NCI-H82 treated with DMSO at 0.1 percent for 48 hours (cell line): ENCODE measurements around the gene ELL2.
"Not testable (repeated sequence)": the region's sequence is repeated elsewhere in the genome, so short reads cannot be mapped to it uniquely, and the experiment has no call there.

Experiments
- DNase-seq: peaks from one replicate; lab custom pipeline; 2025; ENCODE audit not compliant: unreplicated experiment; lab: John Stamatoyannopoulos, UW

ELL2 gene

DNA sequence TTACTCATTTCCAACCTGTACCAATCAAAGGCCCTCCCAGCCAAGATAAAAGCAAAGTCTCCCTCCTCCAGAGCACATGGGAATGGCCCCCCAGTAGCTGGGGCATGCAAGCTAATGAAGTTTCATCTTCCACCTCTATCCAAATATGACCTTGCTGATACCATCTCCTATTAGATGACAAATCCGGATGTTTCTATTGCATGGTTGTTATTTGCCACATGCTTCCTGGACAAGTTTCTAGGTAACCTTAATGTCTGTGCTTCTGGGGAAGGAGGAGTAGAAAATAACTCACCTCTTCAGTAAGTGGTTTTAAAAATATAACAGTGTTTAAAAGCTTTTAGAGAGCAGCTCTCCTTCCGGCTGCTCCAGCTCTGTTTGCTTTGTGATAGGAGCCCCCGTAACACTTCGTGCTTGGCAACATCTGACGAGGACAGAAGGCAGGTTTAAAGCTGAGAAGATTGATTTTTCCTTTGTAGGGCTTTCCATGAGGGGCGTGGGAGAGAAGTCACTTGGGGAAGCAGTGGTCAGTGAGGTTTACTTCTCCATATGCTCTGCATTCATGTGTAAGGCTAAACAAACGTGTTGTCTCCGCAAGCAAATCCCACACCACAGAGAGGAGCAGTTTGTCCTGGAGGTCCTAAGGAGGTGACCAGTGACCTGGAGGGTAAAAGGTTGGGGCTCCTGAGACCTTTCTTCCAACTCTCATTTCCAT, 98.8 kb downstream of the ELL2 start:
- DNase-seq: no peak

DNA sequence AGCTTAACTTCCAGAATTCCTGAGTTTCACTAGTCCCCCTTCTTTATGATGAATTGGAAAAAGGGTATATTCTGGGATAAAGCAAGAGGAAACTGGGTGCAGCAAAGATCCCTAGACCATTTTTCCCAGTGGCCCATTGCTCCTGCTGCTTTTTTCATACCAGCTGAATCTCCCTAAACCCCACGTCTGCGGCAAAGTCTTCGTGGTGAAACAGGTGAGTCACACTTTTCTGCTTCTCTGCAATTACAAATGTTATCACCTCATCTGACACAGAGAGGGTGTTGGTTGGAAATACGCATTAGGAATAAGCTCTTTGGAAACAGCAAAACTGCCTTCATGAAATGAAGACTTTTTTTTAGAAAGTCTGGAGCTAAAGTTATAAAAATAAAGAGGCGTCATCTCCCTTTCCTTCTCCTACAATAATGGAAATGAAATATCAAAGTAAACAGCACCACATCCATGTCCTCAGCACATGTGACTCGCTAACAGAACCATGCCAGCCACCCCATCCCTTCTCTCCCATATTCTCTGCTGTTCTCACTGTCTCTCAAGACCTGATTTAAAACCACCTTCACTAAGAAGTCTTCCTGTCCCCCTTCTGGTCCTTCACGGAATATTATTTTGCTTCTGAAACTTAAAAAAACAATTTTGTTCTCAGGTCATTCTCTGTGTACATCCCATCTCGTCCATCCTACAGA, 99.6 kb downstream of the ELL2 start:
- DNase-seq: no peak

DNA sequence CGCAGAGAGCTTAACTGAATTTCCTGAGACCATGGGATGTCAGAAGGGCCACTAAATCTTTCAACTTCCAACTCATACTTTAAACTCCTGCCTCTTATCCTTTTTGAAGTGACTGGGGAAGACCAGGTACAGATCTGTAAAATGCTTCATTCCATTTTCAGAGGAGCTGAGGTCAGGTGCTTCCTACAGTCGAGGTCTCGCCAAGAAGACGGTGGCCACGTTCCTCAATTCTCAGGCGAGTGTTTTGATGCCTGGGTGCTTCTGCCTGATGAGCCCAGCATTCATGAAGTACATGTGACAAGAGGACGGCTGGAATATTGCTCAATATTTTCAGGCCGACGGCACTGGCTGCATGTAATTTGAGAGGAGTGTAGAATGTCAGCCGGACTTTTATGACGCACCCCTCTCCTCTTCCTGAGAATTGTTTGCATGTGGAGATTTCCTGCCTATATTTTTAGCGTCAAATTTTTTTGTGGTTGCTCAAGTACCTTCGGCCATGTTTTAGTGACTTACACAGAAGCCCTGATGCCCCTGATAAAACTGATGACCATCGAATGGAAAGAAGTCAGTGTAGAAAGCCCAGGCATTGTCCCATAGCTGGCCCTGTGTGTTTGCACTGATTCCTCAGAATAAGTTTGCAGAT, 100.3 kb downstream of the ELL2 start:
- DNase-seq: no peak

DNA sequence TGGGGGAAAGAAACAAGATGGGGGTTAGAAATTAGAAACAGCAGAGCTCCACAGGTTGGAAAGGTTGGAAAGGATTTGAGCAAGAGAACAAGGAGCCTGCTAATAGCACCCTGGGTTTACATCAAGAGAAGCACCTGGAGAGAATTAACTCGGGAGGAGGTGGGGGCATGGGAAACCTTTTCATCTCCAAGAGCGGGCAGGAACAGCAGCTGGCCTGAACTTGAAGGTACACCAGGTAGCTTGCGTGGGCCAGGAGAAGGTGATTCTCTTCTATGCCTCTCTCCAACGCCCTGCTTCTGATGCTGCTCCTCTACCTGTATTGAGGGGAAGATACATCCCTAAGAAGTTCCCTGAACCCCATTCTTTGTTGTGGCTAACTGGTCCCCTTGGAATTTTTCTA, 102.0 kb downstream of the ELL2 start:
- no peak for DNase-seq

DNA sequence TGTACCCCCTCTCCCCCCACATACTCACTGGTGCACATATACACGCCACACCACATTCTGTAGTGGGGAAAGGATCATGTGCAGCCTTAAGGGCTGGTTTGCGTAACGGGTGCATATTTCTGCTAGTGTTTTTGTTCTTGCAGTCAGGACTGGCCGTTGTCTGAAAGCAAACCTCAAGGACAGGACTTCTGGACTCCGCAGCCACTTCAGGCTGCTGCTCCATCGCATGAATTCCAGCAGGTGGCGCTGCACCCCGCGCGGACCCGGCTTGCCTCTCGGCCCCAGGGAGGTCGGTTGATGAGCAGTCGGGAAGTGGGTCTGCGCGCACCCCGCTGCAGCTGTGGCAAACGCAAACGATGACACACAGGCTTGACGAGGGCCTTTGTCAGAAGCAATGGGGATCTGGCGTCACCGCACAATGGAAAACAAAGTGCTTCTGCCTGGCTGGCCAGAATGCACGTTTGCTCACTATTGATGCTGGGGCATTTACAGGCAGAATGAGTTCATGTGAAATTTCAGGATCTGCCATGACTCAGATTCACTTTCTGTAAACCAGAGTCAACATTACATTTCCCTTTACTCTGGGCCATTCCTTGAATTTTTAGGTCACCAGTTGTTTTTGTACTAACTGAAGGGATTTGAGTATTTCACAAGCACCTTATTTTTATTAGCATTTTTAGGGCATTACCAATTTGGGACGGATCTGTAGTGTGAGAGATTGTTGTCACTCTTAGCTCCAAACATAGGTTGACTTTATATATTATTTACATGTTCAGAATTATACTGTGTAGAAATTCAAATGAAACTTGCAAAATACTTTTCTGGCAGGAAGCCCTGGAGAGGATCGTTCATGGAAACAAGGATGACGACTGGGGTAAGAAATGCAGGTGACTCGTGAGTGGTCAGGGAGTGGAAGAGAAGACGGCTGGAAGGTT, 102.7 kb downstream of the ELL2 start:
- peak; percentile 27 for DNase-seq

DNA sequence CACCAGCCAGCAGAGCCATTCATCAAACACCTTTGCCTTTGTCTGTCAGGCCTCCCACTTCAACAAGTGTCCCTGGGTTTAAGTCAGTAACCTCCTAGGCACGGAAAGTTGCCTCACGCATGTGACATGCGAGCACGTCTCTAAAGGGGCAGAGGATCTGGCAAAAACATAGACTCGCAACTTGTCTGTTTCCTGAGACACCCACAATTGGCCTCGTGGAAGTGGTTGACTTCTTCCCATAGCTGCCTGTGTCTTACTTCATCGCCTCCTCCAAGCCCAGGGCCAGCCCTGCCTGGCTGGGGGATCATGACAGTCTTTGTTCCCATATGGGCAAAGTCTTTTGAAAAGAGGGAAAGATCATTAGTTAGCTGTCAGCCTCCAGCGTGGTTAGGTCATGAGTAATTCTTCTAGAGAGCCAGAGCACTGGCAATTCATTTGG, 103.6 kb downstream of the ELL2 start:
- DNase-seq: no peak

DNA sequence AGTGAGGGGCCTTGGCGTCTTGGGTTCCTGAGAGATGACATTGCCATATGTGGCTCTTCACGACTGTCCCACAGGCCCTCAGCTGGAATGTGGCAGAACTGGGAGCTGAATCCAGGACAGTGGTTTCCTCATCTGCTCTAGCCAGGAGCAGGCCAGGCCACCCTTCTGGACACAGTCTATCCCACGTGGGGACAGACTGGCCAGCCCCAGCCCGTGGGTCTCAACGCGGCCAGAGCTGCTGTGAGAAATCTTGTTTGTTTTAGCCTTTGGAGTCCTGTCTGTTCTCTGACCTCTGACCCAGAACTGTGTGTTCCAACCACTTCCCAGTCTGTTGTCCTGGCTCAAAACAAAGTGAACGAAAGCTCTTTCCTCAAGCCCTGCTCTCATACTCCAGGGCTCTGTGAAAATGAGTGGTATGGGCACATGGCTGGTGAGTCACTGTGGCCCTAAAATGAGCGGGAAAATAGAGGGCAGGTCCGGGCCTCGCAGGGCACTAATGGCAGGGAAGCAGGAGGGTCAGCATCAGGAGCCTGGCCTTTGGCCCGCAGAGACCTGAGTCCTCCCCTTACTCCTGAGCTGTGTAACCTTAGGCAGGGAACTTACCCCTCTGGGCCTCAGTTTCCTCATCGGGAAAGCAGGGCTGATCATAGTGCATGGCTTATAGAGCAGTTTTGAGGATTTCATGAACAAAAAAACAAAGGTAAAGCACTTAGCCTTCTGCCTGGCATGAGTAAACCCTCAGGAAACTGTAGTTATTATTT, 104.3 kb downstream of the ELL2 start:
- DNase-seq: no peak

DNA sequence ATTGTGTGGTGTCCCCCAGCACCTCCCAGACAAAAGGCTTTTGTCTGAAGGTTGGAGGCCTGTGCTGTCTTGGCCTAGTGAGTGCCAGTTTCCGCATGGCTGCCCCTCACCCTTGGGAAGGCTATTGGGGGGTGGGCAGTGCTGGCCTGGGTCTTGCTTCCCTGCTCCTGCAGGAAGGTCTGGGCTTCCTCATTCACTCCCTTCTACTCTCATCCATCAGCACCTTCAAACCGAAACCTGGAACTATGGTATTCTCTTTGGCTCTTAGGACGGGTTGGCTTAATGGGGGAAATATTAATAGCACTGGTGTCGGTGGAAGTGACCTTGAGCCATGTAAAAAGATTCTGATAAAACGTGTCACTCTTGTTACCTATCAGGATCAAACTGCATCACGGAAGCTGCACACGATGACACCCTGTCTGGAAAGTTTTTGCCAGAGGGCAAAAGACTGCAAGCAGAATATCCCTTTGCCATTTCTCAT, 105.1 kb downstream of the ELL2 start:
- no peak for DNase-seq

DNA sequence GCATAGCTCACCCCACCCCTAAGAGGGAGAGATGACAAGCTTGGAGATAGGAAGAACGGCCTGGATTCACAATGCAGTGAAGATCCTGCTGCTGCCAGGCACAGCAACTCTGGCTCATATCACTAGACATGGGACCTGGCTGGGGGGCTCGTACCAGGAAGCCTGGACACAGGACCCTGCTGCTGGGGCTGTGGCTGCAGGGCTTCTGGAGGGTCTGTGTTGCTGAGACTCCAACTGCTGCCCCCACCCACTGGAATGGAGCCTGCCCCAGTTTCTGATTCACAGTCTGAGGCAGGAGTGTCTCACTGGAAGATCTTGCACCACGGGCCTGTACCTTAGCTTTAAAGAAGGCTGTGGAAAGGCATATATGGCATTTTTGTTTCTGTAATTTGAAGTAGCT, 108.2 kb downstream of the ELL2 start:
- DNase-seq: no peak

DNA sequence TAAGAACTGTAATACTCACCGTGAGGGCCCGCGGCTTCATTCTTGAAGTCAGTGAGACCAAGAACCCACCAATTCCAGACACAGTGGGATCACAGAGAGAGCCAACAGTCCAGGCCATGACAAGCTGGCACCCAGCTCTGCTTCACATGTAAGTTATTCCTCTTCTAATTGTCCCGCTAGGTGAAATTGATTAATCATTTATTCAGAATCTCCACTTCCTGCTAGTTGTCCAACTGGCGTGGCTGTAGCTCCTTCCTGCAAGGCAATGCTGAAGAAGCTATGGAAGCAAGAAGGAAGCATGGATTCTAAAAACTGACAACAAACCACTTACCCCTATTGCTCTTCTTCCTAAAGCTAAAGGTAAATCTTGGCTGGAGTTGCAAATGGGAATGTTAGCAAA, 109.1 kb downstream of the ELL2 start:
- DNase-seq: no peak

DNA sequence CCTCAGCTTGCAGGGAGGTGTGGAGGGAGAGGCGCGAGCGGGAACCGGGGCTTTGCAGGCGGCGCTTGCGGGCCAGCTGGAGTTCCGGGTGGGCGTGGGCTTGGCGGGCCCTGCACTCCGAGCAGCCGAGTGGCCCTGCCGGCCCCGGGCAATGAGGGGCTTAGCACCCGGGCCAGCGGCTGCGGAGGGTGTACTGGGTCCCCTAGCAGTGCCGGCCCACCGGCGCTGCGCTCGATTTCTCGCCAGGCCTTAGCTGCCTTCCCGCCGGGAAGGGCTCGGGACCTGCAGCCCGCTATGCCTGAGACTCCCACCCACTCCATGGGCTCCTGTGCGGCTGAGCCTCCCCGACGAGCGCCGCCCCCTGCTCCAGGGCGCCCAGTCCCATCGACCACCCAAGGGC, 110.5 kb downstream of the ELL2 start:
- DNase-seq: not testable (repeated sequence)

DNA sequence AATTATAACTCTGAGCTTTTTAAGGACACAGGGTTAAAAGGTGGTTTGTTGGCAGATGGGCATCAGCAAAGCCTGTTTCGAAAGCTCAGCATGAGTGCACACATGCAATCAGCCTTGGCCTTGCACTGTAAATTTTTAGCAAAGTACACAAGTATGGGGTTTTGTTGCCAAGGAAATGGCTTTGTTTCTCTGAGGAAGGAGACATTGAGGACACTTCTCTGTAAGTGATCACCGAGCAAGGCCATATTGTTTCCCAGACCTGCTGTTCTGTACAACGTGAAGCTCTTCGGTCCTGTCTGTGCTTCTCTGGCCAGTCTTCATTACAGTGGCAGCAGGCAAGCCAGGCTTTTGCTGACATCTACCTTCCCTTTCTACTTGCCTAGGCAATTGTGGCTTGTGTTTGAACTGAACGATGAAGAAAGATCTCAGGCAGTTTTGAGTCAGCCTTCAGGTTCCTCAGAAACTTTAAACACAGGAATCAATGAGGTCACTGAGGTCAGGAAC, 111.2 kb downstream of the ELL2 start:
- DNase-seq: no peak

DNA sequence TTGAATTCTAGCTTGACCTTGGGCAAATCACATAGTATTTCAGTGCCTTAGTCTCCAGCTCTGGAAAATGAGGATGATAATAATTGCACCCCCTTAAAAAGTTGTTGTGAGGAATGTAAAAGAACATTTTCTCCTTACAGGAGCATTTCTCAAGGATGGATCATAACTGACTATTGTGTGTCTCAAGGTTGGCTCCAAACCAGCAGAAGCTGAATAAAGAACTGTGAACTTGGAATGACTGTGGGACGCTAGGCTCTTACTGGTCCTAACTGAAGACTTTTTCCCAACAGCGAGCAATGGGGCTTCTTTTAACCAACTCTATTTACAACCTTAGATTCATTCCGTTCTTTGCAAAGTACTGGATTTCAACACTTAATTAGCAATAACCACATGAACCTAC, 113.0 kb downstream of the ELL2 start:
- no peak for DNase-seq

DNA sequence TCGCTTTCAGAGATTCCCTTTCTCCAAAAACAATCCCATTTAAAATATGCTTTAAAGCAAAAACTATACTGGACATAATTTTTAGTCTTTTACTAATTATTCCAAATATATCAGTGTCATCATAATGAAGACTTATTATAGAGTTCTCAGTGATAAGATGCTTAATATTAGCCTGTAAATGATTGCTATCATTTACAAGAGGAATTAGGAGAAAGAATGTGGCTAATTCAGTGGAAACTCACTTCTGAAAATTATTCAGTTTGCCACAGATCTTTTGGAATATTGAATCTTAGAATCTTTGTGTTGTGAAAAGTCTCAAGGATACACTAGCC, 114.4 kb downstream of the ELL2 start:
- DNase-seq: no peak

DNA sequence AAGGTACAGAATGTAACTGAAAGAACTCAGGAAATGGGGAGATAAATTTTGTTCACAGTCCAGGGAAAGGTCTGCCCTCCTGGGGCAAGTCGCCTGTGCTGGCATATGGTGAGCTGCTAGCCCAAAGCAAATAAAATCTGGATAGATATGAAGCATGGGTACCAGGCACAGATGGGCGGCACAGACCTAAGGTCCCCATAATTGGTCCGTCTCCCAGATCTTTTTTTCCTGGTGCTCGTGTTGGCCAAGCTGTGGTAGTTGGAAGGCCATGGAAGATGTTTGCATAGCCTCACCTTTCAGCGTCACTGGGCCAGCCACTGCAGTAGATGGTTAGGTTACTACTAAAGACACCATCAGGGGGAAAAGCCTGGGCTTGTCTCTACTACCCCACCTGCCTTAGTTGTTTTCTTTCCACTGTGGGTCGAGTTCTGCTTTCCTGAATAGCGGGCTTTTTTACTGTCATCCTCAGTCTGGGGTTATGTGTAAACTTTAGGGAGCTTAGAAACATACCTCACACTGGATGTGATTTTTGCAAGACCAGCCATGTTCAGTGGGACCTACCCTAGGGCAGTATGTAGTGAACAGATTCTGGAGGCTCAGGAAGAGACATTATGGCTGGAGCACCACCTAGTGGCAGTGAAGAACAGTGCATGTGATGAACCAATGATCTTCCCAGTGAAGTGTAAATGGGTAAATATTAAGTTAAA, 114.9 kb downstream of the ELL2 start:
- DNase-seq: peak; percentile 12

DNA sequence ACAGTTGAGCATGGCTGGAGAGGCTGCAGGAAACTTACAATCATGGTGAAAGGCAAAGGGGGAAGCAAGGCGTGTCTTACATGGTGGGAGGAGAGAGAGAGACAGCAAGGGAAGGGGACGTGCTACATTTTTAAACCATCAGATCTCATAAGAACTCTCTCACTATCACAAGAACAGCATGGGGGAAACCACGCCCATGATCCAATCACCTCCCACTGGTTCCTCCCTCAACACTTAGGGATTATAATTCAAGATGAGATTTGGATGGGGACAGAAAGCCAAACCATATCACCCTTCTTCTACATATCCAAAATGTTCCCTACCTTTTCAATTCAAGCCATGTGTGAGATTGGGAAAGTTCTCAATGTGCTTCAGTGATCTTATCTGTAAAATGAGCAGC, 116.3 kb downstream of the ELL2 start:
- DNase-seq: no peak

DNA sequence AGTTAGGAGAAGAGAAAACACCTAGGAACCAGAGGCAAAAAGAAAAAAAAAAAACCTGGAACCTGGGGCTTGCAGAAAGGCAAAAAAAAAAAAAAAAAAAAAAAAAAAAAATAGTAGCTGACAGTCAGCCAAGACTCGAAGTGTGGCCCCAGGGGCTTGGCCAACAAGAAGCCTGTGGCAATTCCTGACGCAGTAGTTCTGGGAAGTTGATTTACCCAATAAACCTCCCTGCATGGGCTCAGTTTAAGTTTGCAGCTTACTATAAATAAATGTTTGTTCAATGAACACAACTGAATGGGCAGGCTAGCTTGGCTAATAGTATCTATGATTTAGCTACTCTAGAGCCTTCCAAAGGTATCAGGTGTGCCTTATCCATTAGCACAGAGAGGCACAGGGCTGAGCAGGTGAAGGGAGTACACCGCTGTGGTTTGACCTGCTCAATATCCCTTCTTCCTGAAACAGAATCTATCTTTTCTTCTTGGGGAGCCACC, 117.9 kb downstream of the ELL2 start:
- no peak for DNase-seq

DNA sequence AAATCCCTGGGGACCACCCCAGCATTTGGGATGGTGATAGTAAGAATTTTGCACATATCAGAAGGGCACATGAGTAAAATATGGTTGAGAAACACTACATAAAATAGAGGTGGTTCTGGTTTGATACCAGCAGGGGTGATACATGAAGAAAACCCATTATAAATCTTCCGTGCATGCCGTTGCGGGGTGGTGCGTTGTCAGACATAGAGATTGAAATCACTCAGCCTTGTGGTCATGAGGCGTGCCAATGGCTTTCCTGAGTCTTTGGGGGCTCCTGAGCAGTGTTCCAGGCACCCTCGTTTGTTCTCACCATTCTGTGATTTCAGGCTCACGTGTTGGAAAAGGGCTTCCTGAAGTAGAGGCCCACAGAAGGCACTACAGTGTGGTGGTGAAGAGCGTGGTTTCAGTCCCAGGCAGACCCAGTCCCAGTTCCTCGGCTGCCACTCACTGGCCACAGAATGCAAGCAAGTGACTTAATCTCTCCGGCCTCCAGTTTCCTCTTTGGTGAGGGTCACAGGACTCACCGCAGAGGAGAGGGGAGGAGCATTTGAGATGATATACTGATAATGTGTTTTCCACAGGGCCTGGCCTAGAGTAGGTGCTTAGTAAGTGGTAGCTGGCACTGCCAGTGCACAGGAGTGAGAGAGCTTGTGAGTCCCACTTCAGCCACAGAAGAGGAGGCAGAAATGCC, 118.7 kb downstream of the ELL2 start:
- no peak for DNase-seq
